GM21529 (cell line): Measurements from ENCODE around the gene TUFT1.
"Not testable (repeated sequence)": the region's sequence is repeated elsewhere in the genome, so short reads cannot be mapped to it uniquely, and the experiment has no call there.

Source experiments
- ATAC-seq: cut with Tn5 transposase; IDR thresholded peaks from one replicate; pipeline ENCODE4 v1.9.1; 2021; ENCODE audit not compliant: unreplicated experiment

Gene TUFT1

GRCh38 chr1:151578941-151579340 is 38.8 kb downstream of the TUFT1 start:
- ATAC-seq, result no peak

DNA sequence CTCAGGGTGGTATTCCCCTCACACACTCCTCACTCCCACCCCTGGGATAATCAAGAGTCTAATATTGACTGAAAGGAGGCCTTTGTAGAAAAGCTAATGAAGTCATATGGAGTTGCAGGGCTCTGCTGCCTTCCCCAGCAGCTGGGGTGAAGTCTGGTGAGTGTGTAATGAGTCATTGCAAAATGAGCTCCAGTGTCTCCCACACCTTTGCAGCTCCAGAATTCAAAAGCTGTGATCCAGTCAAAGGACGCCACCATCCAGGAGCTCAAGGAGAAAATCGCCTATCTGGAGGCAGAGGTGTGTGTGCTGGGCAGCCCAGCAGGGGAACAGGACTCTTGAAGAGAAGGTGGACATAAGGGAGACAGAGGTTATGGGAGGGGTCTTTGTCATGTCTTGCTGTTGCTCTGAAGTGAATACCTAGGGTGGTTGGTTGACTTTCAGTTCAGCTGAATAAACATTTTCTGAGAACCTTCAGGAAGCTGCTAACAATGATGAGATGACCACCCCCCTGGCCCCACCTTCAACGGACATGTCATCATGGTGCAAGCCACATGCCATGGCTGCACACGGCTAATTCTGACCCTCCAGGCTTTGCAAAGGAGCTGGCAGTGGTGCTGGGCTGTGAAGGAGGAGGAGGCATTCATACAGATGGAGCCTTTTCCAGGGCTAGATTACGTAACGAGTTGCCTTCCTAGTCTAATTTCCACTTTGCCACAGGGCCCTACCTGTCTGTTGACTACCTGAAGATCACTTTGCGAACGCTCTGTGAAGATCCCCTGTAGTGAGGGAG is 39.5 kb downstream of the TUFT1 start:
- ATAC-seq, result no peak

GRCh38 chr1:151581451-151581850 is 41.3 kb downstream of the TUFT1 start:
- no peak for ATAC-seq

DNA sequence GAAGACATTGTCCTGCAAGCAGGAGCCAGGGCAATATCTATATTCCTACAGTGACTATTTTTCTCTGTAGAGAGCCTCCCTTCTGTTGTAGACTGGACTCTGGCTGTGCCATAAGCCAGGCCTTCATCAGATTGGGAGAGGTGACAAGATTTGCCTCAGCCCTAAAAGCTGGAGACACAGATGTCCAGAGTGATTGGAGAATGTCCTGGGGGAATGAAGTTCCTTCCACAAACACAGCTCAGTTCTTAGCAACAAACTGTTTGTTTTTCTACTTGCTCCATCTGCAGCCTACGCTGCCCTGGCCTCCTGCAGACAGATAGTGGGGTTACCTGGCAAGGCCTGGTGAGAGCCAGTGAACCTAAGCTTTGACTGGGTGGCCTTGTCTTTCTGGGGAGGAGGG is 41.8 kb downstream of the TUFT1 start:
- ATAC-seq, result no peak

GRCh38 chr1:151583796-151584195 is 43.7 kb downstream of the TUFT1 start:
- no peak for ATAC-seq

DNA sequence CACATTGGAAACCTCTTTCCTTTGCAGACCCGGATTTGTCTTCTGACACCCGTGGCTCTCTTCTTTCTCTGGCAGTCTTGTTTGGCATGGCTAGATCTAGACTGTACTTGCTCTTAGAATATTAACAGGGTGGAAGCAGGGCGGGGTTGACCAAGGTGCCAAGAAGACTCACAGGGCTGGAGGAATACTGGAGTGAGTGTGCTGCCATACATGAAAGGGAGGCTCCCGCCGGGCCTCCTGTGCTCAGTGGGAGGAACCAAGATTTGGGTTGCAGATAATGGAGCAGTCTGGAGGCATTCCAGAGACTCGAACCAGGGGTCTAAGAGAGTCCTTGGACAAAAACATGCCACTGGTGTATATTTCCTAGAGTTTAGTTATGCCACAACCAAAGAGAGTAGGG is 44.2 kb downstream of the TUFT1 start:
- ATAC-seq, result no peak

- no peak for ATAC-seq
Observed at GRCh38 chr1:151584780-151585179, 44.7 kb downstream of the TUFT1 start.

- no peak for ATAC-seq
Observed at GRCh38 chr1:151585622-151586021, 45.5 kb downstream of the TUFT1 start.

GRCh38 chr1:151590961-151591360 is 50.9 kb downstream of the TUFT1 start:
- ATAC-seq, result no peak

DNA sequence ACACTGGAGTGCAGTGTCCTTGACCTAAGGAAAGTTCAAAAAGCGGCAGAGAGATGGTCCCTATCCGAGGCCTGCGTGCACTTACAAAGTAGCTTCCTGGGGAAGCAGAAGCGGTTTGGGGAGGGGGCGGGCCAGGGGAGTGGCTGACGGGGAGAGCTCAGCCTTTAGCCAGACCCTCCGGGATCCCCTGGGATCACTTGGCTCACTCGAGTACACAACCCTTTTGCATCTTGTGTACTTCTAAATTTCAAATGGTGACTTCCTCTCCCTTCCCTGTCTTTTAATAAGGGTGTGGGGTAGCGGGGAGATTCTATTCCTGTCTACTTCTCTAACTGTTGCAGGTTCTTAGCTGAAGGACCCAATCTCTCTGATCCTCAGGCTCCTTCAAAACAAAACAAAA is 53.6 kb downstream of the TUFT1 start:
- ATAC-seq, result no peak

GRCh38 chr1:151594143-151594625 is 54.1 kb downstream of the TUFT1 start:
- peak; percentile 57 for ATAC-seq

DNA sequence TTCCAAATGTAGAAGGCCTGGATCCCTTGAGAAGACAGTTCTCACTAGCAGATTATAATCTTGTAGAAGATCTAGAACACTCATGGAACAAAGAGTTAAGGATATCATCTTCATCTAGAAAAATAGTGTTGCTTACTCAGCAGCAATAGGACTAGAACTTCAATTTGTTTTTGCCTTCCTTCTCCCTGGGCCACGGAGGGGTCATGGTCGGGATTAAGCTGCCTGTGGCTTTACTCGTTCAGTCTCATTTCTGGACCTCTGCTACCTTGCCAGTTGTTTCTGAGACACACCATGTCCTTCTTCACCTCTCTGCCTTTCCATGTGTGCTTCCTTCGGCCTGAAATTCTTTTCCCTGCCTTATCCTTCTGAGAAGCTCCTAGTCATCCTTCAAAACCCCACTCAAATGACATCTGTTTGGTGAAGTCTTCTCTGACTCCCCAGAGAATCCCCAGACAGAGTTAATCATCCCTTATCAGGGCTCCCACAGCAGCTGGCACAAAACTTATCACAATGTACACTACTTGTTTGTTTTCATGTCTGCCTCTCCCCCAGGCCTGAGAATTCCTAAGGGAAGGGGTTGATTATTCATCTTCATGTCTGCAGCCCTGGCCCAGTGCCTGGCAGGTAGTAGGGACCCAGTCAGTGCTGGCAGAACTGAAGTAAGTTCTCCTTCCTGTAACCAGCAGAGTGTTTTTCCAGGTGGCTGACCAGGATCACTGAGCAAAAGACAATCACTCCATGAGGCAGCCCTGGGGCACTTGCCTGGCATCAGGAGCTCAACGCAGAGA is 56.3 kb downstream of the TUFT1 start:
- ATAC-seq, result no peak

DNA sequence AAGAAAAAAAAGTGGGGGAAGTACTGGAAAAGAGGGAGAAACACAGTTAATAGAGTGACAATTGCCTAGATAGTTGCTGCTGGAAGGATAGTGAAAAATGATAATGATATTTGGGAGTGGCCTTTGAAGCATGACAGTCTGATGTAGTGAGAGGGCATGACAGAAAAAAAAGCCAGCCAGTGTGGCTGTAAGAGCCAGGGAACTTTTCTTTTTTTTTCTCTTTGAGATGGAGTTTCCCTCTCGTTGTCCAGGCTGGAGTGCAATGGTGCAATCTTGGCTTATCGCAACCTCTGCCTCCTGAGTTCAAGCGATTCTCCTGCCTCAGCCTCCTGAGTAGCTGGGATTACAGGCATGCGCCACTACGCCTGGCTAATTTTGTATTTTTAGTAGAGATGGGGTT is 62.4 kb downstream of the TUFT1 start:
- not testable (repeated sequence) for ATAC-seq

- ATAC-seq, result no peak
Observed at GRCh38 chr1:151604291-151604690, 64.2 kb downstream of the TUFT1 start.

DNA sequence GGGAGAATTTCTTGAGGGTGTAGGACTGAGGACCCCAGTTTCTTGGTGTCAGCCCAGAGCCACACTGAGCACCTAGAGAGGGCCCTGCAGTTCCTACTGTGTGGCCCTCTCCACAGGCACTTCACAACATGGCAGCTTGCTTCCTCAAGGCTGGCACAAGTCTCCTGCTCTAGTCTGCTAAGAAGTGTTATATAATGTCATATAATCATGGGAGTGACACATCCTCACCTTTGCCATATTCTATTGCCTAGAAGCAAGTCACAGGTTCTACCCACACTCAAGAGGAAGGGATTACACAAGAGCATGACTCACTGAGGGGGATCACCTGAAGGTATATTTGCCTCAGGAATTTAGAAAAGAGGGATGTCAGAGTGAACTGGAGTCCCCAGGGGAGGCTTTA is 66.3 kb downstream of the TUFT1 start:
- no peak for ATAC-seq

DNA sequence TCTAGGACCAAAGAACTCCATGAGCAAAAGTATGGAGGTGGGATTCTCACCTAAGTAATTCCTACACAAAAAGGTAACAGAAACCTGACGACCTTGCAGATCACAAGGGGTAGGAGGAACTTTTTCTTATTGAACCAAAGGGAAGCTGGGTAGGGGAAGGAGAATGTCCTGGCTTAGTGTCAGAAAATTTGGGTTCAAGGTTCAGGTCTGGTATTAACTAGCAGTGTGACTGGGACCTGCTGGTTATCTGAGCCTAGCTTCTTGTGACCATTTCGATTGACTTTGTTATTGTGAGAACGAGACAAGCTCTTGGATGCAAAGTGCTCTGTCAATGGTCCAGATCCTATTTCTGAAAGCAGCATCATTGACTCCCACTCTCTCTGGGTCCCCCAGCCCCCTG is 66.7 kb downstream of the TUFT1 start:
- no peak for ATAC-seq

GRCh38 chr1:151610142-151610541 is 70.0 kb downstream of the TUFT1 start:
- no peak for ATAC-seq

GRCh38 chr1:151611288-151611790 is 71.2 kb downstream of the TUFT1 start:
- ATAC-seq, result no peak

DNA sequence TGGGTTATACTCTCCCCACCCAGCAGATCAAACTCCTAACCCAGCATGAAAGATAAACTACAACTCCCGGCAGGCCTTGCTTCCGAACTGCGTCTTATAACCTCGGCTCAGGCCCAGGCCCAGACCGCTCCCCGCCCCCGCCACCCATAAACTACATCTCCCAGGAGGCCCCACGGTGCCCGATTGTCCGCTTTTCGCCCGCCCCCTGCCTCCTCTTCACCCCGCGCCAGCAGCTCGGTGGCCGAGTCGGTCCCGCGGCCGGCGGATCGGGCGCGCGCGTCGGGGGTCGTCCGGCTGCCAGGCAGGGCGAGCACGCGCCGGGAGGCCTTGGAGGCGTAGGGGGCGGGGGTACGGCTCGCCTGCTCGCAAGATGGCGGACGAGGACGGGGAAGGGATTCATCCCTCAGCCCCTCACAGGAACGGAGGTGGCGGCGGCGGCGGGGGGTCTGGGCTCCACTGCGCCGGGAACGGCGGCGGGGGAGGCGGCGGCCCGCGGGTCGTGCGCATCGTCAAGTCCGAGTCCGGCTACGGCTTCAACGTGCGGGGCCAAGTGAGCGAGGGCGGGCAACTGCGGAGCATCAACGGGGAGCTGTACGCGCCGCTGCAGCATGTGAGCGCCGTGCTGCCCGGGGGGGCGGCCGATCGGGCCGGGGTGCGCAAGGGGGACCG is 71.9 kb downstream of the TUFT1 start, which contains the start of gene SNX27:
TSS of gene SNX27 (plus strand) at position 219 of the 669 bp plus-strand sequence. CDS start at position 371, 152 bp downstream.
- ATAC-seq, result peak; percentile 89

- ATAC-seq, result peak; percentile 20
Observed at GRCh38 chr1:151612501-151613281, 72.6 kb downstream of the TUFT1 start.
